Neural cell (in vitro differentiated cells): ENCODE results near the gene C16orf86. TPM values are rescaled to one million over a fixed set of nuclear protein-coding genes. Genes with fewer than 3 reads are reported as not detected.

Experiments
- H2AFZ ChIP-seq: fragments of 200-600, 300-800 bp; sonication (generic), shearing (Covaris generic); 2 replicates; pipeline ENCODE4 v1.6.0; 2014; ENCODE audit warnings: low read depth, mild to moderate bottlenecking, antibody characterized with exemption, low read length, moderate library complexity
- H3F3A ChIP-seq: fragments of 200-600 bp; shearing (Covaris generic); 2 replicates; pipeline ENCODE4 v1.6.1; 2016; ENCODE audit warnings: mild to moderate bottlenecking, moderate library complexity, mixed read lengths, antibody characterized with exemption, low read length; ENCODE audit not compliant: insufficient read depth, poor library complexity, severe bottlenecking
- H3K27ac ChIP-seq: fragments of 200-600, 300-800 bp; sonication (generic), shearing (Covaris generic); 2 replicates; pipeline ENCODE4 v1.5.1; 2014; ENCODE audit warnings: mild to moderate bottlenecking, low read length, moderate library complexity
- H3K27me3 ChIP-seq: fragments of 300-800, 200-600 bp; sonication (generic), shearing (Covaris generic); 2 replicates; pipeline ENCODE4 v1.6.0; 2014; ENCODE audit warnings: mild to moderate bottlenecking, low read depth, low read length, moderate library complexity; ENCODE audit not compliant: insufficient read depth
- H3K36me3 ChIP-seq: fragments of 300-800, 200-600 bp; sonication (generic), shearing (Covaris generic); 2 replicates; pipeline ENCODE4 v1.5.1; 2014; ENCODE audit warnings: mild to moderate bottlenecking, antibody characterized with exemption, low read length, moderate library complexity; ENCODE audit not compliant: insufficient read depth
- H3K4me2 ChIP-seq: fragments of 300-800, 200-600 bp; sonication (generic), shearing (Covaris generic); 2 replicates; pipeline ENCODE4 v1.6.0; 2014; ENCODE audit warnings: mild to moderate bottlenecking, low read length
- H3K4me3 ChIP-seq: fragments of 300-800, 200-600 bp; sonication (generic), shearing (Covaris generic); 2 replicates; pipeline ENCODE4 v1.5.1; 2014; ENCODE audit warnings: mild to moderate bottlenecking, low read length, moderate library complexity
- H3K79me2 ChIP-seq: fragments of 200-600 bp; shearing (Covaris generic); replicated peaks from 2 replicates; pipeline ENCODE4 v1.6.0; 2014; ENCODE audit warnings: mild to moderate bottlenecking, low read length, moderate library complexity; ENCODE audit not compliant: insufficient read depth
- H3K9ac ChIP-seq: fragments of 300-800, 200-600 bp; sonication (generic), shearing (Covaris generic); 2 replicates; pipeline ENCODE4 v1.6.1; 2016; ENCODE audit warnings: mild to moderate bottlenecking, low read length, mixed read lengths
- H3K9me2 ChIP-seq: fragments of 200-600 bp; shearing (Covaris generic); 2 replicates; pipeline ENCODE4 v1.6.1; 2016; ENCODE audit warnings: mild to moderate bottlenecking, low read length, mixed read lengths; ENCODE audit not compliant: insufficient read depth
- H3K9me3 ChIP-seq: fragments of 200-600, 300-800 bp; sonication (generic), shearing (Covaris generic); 2 replicates; pipeline ENCODE4 v1.6.1; 2016; ENCODE audit warnings: mild to moderate bottlenecking, mixed run types, low read length, moderate library complexity, mixed read lengths
- H4K20me1 ChIP-seq: fragments of 200-600 bp; shearing (Covaris generic); 2 replicates; pipeline ENCODE4 v1.6.1; 2016; ENCODE audit warnings: mild to moderate bottlenecking, mixed run types; ENCODE audit not compliant: insufficient read depth
- CTCF ChIP-seq: fragments of 450-650 bp; IDR thresholded peaks from 2 replicates; pipeline ENCODE4 v1.5.1; 2014; ENCODE audit warnings: antibody characterized with exemption, mild to moderate bottlenecking, moderate library complexity; ENCODE audit not compliant: poor library complexity, severe bottlenecking
- EP300 ChIP-seq: fragments of 450-650 bp; conservative IDR thresholded peaks from 2 replicates; pipeline ENCODE4 v1.6.1; 2014; ENCODE audit warnings: antibody characterized with exemption, mild to moderate bottlenecking, moderate library complexity; ENCODE audit not compliant: poor library complexity, severe bottlenecking
- EZH2 ChIP-seq: fragments of 200-600, 300-800 bp; shearing (Covaris generic), sonication (generic); IDR thresholded peaks from 2 replicates; pipeline ENCODE4 v1.6.1; 2014; ENCODE audit warnings: antibody characterized with exemption, low read length, borderline replicate concordance, mild to moderate bottlenecking; ENCODE audit not compliant: insufficient read depth, poor library complexity, severe bottlenecking
- MXI1 ChIP-seq: fragments of 450-650 bp; conservative IDR thresholded peaks from 2 replicates; pipeline ENCODE4 v1.6.1; 2014; ENCODE audit warnings: antibody characterized with exemption, mild to moderate bottlenecking; ENCODE audit not compliant: poor library complexity, severe bottlenecking
- POLR2AphosphoS5 ChIP-seq: IDR thresholded peaks from 2 replicates; pipeline ENCODE4 v1.6.1; 2012
- RAD21 ChIP-seq: fragments of 450-650 bp; conservative IDR thresholded peaks from 2 replicates; pipeline ENCODE4 v1.6.1; 2014; ENCODE audit warnings: antibody characterized with exemption, mild to moderate bottlenecking, moderate library complexity
- REST ChIP-seq: IDR thresholded peaks from 2 replicates; pipeline ENCODE4 v1.6.1; 2012; ENCODE audit warnings: borderline replicate concordance
- SMC3 ChIP-seq: fragments of 450-650 bp; conservative IDR thresholded peaks from 2 replicates; pipeline ENCODE4 v1.6.1; 2014; ENCODE audit warnings: antibody characterized with exemption, mild to moderate bottlenecking, moderate library complexity; ENCODE audit not compliant: poor library complexity
- TAF1 ChIP-seq: IDR thresholded peaks from 2 replicates; pipeline ENCODE4 v1.6.1; 2012; ENCODE audit warnings: low read depth
- polyA plus RNA-seq: library from polyadenylated mRNA; depleted of rRNA; stranded (reverse); fragments of >200 nt; gene quantifications from 2 replicates; pipeline ENCODE4 v1.2.3, GENCODE V29; 2014

The C16orf86 gene
- polyA plus RNA-seq, 1 donor from 2014 or later: 2.4 TPM

- Histone ChIP-seq H4K20me1 (peaks cover 13% of the 10 kb centered on the region), H3K4me3 (no peak overlapping the region), H3K27me3 (no peaks in the 10 kb centered on the region), H3K9ac (no peak overlapping the region), H3K27ac (no peak overlapping the region), H3K9me3 (no peaks in the 10 kb centered on the region), H3K4me2 (no peak overlapping the region), H3K9me2 (no peaks in the 10 kb centered on the region), H3K79me2 (peaks cover 64% of the 10 kb centered on the region), H2AFZ (no peak overlapping the region), H3F3A (no peaks in the 10 kb centered on the region), H3K36me3 (no peaks in the 10 kb centered on the region)
- TF ChIP-seq CTCF (no peak), REST (no peak), TAF1 (no peak), POLR2AphosphoS5 (no peak), SMC3 (no peak), EP300 (no peak), RAD21 (no peak), EZH2 (no peak), MXI1 (no peak)
Measured at GRCh38 chr16:67707210-67707609, 40.6 kb downstream of the C16orf86 start.

GRCh38 chr16:67707790-67708189, 41.2 kb downstream of the C16orf86 start:
- Histone ChIP-seq H3K79me2 (peaks cover 64% of the 10 kb centered on the region), H4K20me1 (peaks cover 13% of the 10 kb centered on the region)
- TF ChIP-seq EP300 (no peak), TAF1 (no peak), EZH2 (no peak), POLR2AphosphoS5 (no peak), RAD21 (no peak), REST (no peak), MXI1 (no peak)

More at GRCh38 chr16:67707790-67708189, 41.2 kb downstream of the C16orf86 start:
- Histone ChIP-seq H3K9me3 (no peaks in the 10 kb centered on the region), H3K9me2 (no peaks in the 10 kb centered on the region), H3K36me3 (no peaks in the 10 kb centered on the region), H3K27me3 (no peaks in the 10 kb centered on the region), H3K4me3 (no peak overlapping the region), H3F3A (no peaks in the 10 kb centered on the region), H3K27ac (no peak overlapping the region), H3K4me2 (no peak overlapping the region), H3K9ac (no peak overlapping the region), H2AFZ (no peak overlapping the region)
